RWPE1 (cell line): ENCODE data around the gene HSD17B3.
A peak's percentile ranks its signal among the peaks of the same experiment; 100 is the strongest.
"Not testable (repeated sequence)": the region's sequence is repeated elsewhere in the genome, so short reads cannot be mapped to it uniquely, and the experiment has no call there.

Experiments used
- CTCF ChIA-PET: fragments of 350-600 bp; sonication (Branson Sonifier 250); formaldehyde crosslinking; extraction: SDS; loops from one replicate; lab custom pipeline; 2021; lab: Yijun Ruan, JAX
- POLR2A ChIA-PET: fragments of 400-600 bp; formaldehyde crosslinking; extraction: SDS; loops from one replicate; lab custom pipeline; 2020; ENCODE audit warnings: antibody characterized with exemption; ENCODE audit not compliant: low non-redundant PET; lab: Yijun Ruan, JAX
- DNase-seq: peaks from one replicate; pipeline ENCODE4 v3.0.0; 2012; ENCODE audit warnings: low spot score
- H3K27ac ChIP-seq: fragments of 450-650 bp; 2 replicates; pipeline ENCODE4 v1.5.1; 2017
- TF ChIP-seq, protein P1 (sequence below): fragments of 450-650 bp; conservative IDR thresholded peaks from 2 replicates; pipeline ENCODE4 v1.5.1; 2017; ENCODE audit warnings: low read depth, mild to moderate bottlenecking

Gene HSD17B3

GRCh38 chr9:96323169-96323568, 21.2 kb upstream of the HSD17B3 start:
- POLR2A ChIA-PET = no interaction called here
- DNase-seq = no peak
- H3K27ac ChIP-seq = no peak overlapping the region
- TF ChIP-seq, protein P1, sequence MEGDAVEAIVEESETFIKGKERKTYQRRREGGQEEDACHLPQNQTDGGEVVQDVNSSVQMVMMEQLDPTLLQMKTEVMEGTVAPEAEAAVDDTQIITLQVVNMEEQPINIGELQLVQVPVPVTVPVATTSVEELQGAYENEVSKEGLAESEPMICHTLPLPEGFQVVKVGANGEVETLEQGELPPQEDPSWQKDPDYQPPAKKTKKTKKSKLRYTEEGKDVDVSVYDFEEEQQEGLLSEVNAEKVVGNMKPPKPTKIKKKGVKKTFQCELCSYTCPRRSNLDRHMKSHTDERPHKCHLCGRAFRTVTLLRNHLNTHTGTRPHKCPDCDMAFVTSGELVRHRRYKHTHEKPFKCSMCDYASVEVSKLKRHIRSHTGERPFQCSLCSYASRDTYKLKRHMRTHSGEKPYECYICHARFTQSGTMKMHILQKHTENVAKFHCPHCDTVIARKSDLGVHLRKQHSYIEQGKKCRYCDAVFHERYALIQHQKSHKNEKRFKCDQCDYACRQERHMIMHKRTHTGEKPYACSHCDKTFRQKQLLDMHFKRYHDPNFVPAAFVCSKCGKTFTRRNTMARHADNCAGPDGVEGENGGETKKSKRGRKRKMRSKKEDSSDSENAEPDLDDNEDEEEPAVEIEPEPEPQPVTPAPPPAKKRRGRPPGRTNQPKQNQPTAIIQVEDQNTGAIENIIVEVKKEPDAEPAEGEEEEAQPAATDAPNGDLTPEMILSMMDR = no peak
- CTCF ChIA-PET = no interaction called here

- POLR2A ChIA-PET, H3K27ac ChIP-seq, DNase-seq: not testable (repeated sequence)
- CTCF ChIA-PET = interaction anchor here (0.7 kb wide), 1 partner anchor 1502 kb away, joined by 5 read pairs; no protein-coding TSS in a partner anchor
Measured at GRCh38 chr9:96322736-96323135, 20.8 kb upstream of the HSD17B3 start.

GRCh38 chr9:96322210-96322609, 20.2 kb upstream of the HSD17B3 start:
- CTCF ChIA-PET = interaction anchor here (0.6 to 0.7 kb wide), 2 partner anchors 285 to 1502 kb away, joined by 3 to 5 read pairs; no protein-coding TSS in a partner anchor
- H3K27ac ChIP-seq, POLR2A ChIA-PET, DNase-seq: not testable (repeated sequence)

GRCh38 chr9:96321515-96321914, 19.5 kb upstream of the HSD17B3 start:
- ChIA-PET POLR2A (no interaction called here), CTCF (interaction anchor here (0.5 to 2.4 kb wide), 3 partner anchors 10 to 285 kb away, joined by 3 to 16 read pairs (median 3); no protein-coding TSS in a partner anchor)
- TF ChIP-seq, protein P1 = no peak
- DNase-seq = no peak
- no peak overlapping the region for H3K27ac ChIP-seq

DNA sequence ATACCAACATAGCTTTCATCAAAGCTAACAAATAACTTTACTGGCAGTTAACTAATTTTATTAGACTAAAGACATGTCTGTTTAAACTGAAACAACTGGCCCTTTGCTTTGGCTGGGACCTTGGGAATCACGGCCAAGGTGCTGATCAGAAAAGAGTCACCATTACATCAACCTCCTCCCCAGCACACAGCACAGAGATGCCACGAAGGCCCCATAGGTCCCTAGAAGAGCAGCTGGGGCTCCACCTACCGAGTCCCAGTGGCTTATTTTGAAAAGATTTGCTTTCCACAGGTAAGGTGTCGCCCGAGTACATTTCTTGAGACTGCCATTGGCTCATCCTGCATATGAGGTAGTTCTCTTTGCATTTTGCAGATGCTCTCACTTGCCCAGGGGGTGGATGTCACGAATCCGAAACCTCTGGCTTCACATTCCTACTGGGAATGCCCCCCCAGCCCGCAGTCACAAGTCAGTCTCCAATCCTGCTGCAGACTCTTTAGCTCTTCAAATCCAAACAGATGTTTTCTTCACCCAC, 18.8 kb upstream of the HSD17B3 start:
- CTCF ChIA-PET = interaction anchor here (0.5 to 2.4 kb wide), 4 partner anchors 10 to 972 kb away, joined by 3 to 16 read pairs (median 3); no protein-coding TSS in a partner anchor
- H3K27ac ChIP-seq = no peak overlapping the region
- POLR2A ChIA-PET = no interaction called here
- TF ChIP-seq, protein P1 = no peak
- DNase-seq = no peak

DNA sequence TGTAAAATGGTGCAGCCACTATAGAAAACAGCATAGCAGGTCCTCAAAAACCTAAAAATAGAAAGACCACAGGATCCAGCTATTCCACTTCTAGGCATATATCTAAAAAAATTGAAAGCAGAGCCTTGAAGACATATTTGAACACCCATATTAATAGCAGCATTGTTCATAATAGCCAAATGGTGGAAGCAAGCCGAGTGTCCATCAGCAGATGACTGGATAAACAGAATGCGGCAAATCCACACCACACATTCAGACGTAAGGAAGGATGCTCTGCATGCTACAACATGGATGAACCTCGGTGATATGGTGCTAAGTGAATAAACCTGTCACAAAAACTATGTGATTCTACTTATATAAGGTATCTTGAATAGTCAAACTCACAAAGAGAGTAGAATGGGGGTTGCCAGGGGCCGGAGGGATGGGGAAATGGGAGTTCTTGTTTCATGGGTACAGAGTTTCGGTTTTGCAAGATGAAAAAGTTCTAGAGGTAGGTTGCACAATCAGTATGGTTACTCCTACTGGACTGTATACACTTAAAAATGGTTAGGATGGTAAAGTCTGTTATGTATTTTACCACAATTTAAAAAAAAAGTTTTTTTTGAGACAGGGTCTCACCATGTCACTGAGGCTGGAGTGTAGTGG, 17.1 kb upstream of the HSD17B3 start:
- H3K27ac ChIP-seq = no peak overlapping the region
- no peak for DNase-seq
- ChIA-PET POLR2A (no interaction called here), CTCF (interaction anchor here (0.6 to 2.9 kb wide), 6 partner anchors 9 to 1708 kb away, joined by 3 to 65 read pairs (median 6); no protein-coding TSS in a partner anchor)
- TF ChIP-seq, protein P1 = no peak

DNA sequence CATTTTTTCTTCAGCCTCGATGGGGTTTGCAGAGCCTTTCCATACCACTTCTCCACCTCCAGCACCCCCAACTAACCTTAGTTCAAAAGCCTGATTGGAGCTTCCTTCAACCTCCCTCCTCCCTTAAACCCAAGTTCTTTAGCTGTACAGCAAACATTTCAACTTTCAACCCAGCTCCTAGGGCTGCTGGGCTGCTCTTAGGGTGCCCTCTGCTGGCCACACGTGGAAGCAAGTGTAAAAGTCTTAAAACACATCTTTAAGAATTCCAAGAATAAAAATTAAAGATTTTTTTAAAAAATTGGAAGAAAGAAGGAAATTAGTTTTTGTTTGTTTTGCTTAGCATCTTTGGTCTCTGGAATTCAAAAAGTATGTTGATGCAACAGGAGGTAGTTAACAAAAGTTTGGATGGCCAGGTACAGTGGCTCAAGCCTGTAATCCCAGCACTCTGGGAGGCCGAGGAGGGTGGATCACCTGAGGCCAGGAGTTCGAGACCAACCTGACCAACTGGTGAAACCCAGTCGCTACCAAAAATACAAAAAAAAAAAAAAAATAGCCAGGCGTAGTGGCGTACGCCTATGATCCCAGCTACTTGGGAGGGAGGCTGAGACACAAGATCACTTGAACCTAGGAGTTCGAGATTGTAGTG, 15.5 kb upstream of the HSD17B3 start:
- H3K27ac ChIP-seq = no peak overlapping the region
- POLR2A ChIA-PET = interaction anchor here (0.7 kb wide), 1 partner anchor 64 kb away, joined by 4 read pairs; no protein-coding TSS in a partner anchor
- TF ChIP-seq, protein P1 = peak; percentile 99
- CTCF ChIA-PET = interaction anchor here (0.5 to 2.9 kb wide), 26 partner anchors 8 to 1732 kb away, joined by 3 to 65 read pairs (median 4); partner anchors contain the start of gene HSD17B3
- peak; percentile 81 for DNase-seq
